Measurements from ENCODE around the gene CD96. TPM values are rescaled to one million over a fixed set of nuclear protein-coding genes. Genes with fewer than 3 reads are reported as not detected.

Gene CD96
- total RNA-seq, 4 donors from 2014 or later = 0.27 to 2.1 (median 0.72) TPM

DNA sequence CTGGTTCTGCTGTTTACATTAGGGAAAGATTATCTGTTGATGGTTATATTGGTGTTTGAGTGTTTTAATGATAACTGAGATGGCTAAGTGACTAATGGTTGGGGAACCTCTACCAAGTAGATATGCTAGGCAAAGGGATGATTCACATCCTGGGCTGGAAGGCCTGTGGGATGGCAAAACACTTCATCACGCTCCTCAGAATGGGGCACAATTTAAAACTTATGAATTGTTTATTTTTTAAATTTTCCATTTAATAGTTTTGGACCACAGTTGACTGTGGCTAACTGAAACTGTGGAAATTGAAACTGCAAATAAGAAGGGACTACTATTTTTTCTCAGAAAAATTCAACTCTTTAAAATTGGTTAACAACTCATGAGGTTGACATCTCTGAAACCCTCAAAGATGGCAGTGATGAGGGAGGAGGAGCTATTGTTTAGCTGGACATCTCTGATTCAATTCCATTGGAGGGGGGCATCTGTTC, 153.7 kb downstream of the CD96 start:
- TF ChIP-seq, protein P1, sequence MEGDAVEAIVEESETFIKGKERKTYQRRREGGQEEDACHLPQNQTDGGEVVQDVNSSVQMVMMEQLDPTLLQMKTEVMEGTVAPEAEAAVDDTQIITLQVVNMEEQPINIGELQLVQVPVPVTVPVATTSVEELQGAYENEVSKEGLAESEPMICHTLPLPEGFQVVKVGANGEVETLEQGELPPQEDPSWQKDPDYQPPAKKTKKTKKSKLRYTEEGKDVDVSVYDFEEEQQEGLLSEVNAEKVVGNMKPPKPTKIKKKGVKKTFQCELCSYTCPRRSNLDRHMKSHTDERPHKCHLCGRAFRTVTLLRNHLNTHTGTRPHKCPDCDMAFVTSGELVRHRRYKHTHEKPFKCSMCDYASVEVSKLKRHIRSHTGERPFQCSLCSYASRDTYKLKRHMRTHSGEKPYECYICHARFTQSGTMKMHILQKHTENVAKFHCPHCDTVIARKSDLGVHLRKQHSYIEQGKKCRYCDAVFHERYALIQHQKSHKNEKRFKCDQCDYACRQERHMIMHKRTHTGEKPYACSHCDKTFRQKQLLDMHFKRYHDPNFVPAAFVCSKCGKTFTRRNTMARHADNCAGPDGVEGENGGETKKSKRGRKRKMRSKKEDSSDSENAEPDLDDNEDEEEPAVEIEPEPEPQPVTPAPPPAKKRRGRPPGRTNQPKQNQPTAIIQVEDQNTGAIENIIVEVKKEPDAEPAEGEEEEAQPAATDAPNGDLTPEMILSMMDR (IDR thresholded peaks at IDR 0.05) = no peak
- TF ChIP-seq POLR2A (IDR thresholded peaks at IDR 0.05) = no peak
- intact Hi-C loops (cut with DNase I; ENCODE audit: low total_unique reads) = no loop called here
- DNase-seq (ENCODE audit: low spot score in 2 of 2) = no peak
- 51 to 56% methylated on average over 1 of the region's 1 CpG for WGBS, 2 donors
- H3K4me3 ChIP-seq (ENCODE audit: low read depth, poor library complexity, severe bottlenecking) = no peak overlapping the region

DNA sequence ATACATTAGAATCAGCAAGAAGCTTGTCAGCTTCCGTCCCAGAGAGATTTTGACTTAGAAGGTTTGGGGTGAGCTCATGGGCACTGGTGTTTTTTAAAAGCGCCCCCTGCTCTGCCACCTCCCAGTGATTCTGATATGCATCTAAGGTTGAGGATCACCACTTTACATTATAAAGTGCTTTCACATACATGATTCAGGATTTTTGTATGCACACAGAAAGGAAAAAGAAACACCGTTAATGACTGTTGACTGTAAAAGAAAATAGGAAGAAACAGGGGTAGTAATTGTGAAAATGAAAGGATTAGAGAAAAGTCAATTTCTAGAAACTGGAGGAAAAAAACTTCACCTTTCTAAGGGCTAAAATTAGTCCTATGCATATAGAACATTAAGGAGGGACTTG, 158.1 kb downstream of the CD96 start:
- WGBS, 2 donors = 71 to 73% methylated on average over 3 of the region's 3 CpGs
- TF ChIP-seq, protein P1 (IDR thresholded peaks at IDR 0.05) = no peak
- TF ChIP-seq POLR2A (IDR thresholded peaks at IDR 0.05) = no peak
- intact Hi-C loops (cut with DNase I; ENCODE audit: low total_unique reads) = no loop called here
- DNase-seq (ENCODE audit: low spot score in 2 of 2) = no peak
- no peak overlapping the region for H3K4me3 ChIP-seq (ENCODE audit: low read depth, poor library complexity, severe bottlenecking)

DNA sequence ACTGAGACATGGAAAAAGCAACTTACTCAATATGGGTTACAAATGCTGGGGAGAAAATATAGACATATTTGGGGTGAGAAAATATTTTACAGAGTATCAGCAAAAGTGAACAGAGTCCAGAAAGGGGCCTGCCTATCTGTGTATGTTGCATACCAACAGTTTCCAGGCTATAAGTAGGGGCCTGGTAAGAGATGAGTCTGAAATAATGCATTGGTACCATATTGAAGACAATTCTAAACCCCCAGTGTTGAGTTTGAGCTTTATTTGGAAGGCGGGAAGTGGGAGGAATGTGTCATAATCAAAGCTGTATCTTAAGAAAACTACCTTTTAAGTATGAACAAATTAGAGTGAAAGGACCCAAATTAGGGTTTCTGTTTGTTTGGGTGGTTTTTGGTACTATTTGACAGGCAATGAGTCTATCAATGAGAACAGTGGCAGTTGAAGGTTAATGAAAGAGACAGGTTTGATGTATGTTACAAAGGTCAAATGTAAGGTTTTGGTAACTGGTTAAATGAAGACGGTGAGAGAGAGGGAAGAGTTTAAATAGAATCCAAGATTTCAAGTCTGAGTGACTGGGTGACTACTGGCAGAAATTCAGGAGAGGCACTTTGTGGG, 159.4 kb downstream of the CD96 start:
- no peak for DNase-seq (ENCODE audit: low spot score in 2 of 2)
- intact Hi-C loops (cut with DNase I; ENCODE audit: low total_unique reads) = no loop called here
- TF ChIP-seq, protein P1 (IDR thresholded peaks at IDR 0.05) = no peak
- TF ChIP-seq POLR2A (IDR thresholded peaks at IDR 0.05) = no peak
- 94 to 97% methylated on average over 2 of the region's 2 CpGs for WGBS, 2 donors
- no peak overlapping the region for H3K4me3 ChIP-seq (ENCODE audit: low read depth, poor library complexity, severe bottlenecking)

Other genes with a start within 250 kb of the CD96 start
- 1 to 10 TPM in 1 of 4 donors, under 1 TPM in 2, not detected in 1; 0.49 to 1.9 (median 0.84) TPM for gene ZBED2, start 53.1 kb downstream of the CD96 start, total RNA-seq
- gene PLCXD2, start 132.5 kb downstream of the CD96 start, total RNA-seq = 1 to 10 TPM in 3 of 4 donors, under 1 TPM in 1; 0.76 to 3.3 (median 1.5) TPM